Measurements from ENCODE around the gene MCAT.

The MCAT gene

GRCh38 chr22:43096420-43096819 lies 46.8 kb downstream of the MCAT start:
- FAIRE-seq (no peak), DNase-seq (ENCODE audit: insufficient read length, low spot score) (no peak)

- DNase-seq (ENCODE audit: insufficient read length, low spot score) (no peak), FAIRE-seq (no peak)
Observed at GRCh38 chr22:43094551-43094950, 48.6 kb downstream of the MCAT start.

GRCh38 chr22:43094085-43094484 lies 49.1 kb downstream of the MCAT start:
- peak; percentile 13 for FAIRE-seq
- DNase-seq (ENCODE audit: insufficient read length, low spot score) = no peak

GRCh38 chr22:43092085-43092484 lies 51.1 kb downstream of the MCAT start:
- FAIRE-seq (no peak), DNase-seq (ENCODE audit: insufficient read length, low spot score) (no peak)

- peak; percentile 75 for DNase-seq (ENCODE audit: insufficient read length, low spot score)
- peak; percentile 57 for FAIRE-seq
Observed at GRCh38 chr22:43090130-43090789, 52.9 kb downstream of the MCAT start.

GRCh38 chr22:43088984-43089717 lies 54.0 kb downstream of the MCAT start, which contains the start of gene TTLL1:
Gene TTLL1, minus strand, starts transcription at chr22:43089391. Its CDS starts 13,805 bp downstream, at chr22:43075586.
- FAIRE-seq (peak; percentile 13), DNase-seq (ENCODE audit: insufficient read length, low spot score) (peak; percentile 91)

GRCh38 chr22:43088627-43088983 lies 54.6 kb downstream of the MCAT start:
- DNase-seq (ENCODE audit: insufficient read length, low spot score) (no peak), FAIRE-seq (no peak)

- FAIRE-seq (no peak), DNase-seq (ENCODE audit: insufficient read length, low spot score) (no peak)
Observed at GRCh38 chr22:43085658-43086606, 57.3 kb downstream of the MCAT start.
